GM18870 (cell line): ENCODE measurements around the gene SPRR2E.
"Not testable (repeated sequence)": the region's sequence is repeated elsewhere in the genome, so short reads cannot be mapped to it uniquely, and the experiment has no call there.

Experiments used
- ATAC-seq: cut with Tn5 transposase; IDR thresholded peaks from one replicate; pipeline ENCODE4 v1.9.1; 2021; ENCODE audit warnings: moderate library complexity; ENCODE audit not compliant: unreplicated experiment

The SPRR2E gene

GRCh38 chr1:153070243-153070642 lies 24.1 kb downstream of the SPRR2E start:
- ATAC-seq = no peak

- no peak for ATAC-seq
Measured at GRCh38 chr1:153058826-153059784, 35.2 kb downstream of the SPRR2E start.

GRCh38 chr1:153058154-153058553 lies 36.2 kb downstream of the SPRR2E start:
- ATAC-seq = no peak

GRCh38 chr1:153057375-153057774 lies 37.0 kb downstream of the SPRR2E start, which contains the start of gene SPRR2A:
SPRR2A (minus strand) TSS chr1:153057512; CDS start chr1:153056735, 777 bp downstream.
- ATAC-seq = no peak

- ATAC-seq = not testable (repeated sequence)
Measured at GRCh38 chr1:153056111-153056510, 38.2 kb downstream of the SPRR2E start.

- ATAC-seq = no peak
Measured at GRCh38 chr1:153049211-153049610, 45.1 kb downstream of the SPRR2E start.
